ENCODE data around the gene SLC51B. TPM values are rescaled to one million over a fixed set of nuclear protein-coding genes. Genes with fewer than 3 reads are reported as not detected.

SLC51B gene
- total RNA-seq = not detected in 2 replicates

DNA sequence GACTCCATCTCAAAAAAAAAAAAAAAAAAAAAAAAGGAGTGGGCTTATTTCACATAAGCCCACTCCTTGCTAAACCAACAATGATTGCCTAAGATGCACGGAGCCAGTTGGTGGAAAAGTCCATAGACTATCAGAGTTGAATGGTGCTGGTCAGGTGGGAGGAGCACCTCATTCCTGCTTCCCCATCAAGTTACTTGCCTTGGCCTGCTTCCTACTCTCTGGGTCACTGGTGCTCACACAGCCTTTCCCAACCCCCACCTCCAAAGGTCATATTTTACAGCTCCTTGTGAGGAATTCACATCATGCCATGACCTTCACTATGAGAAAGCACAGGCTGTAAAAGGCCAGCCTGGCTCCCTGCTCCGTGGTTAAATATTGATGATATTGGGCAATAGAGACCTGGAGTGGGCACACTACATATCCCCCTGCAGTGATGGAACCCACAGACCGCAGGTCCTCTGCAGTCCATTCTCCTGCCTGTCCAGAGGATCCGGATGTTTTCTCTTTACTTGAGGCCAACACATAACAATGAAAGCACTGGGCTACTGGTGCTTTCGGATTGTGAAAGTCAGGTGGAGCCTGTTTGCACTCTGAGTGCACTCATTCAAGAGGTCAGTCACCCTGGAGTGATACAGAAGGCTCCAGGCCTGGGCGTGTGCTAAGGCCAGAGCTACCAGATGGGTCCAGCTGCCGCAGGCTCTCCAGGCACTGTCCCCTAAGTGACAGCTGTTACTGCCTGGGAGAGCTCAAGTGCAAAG, at the start of gene SLC51B:
TSS of gene SLC51B (plus strand) at position 664 of the 758 bp plus-strand sequence. CDS start 4,618 bp downstream, outside the sequence.

DNA sequence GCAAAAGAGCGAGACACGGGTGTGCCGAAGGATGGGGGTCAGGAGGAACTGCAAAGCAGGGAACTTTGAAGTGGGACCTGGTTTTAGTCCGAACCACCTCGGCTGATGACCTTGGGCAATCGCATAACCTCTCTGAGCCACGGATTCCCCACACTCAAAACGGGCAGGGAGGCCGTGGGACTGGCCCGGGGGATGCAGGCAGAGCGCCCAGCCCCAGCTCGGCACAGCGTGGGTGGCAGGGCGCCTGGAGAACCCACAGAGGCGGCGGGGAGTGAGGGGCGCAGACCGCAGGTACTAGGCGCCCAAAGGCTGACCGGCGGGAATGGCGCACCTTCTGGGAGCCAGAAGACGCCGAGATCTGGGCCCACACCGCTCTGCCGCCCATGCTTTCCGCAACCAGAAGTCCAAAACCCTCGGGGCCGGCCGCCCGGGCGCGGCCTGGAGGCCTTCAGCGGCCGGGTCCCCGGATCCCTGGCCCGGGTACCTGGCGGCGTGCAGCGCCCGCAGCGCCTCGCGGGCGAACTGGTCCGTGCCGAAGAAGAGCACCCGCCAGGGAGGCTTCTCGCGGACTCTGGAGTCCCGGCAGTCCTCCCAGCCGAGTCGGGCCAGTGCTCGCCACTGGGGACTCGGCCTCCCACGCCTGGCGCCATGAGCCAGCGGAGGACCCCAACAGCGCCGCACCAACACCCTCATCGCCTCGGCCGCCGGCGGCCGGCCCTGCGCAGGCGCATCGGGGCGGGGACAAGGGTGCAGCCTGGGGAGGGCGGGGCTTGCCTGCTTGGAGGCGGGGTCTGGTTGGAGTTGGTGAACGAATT, 16.1 kb upstream of the SLC51B start, which contains the start of gene MTFMT:
TSS of gene MTFMT (minus strand) at position 719 of the 815 bp plus-strand sequence. CDS start at position 693, 26 bp downstream.

DNA sequence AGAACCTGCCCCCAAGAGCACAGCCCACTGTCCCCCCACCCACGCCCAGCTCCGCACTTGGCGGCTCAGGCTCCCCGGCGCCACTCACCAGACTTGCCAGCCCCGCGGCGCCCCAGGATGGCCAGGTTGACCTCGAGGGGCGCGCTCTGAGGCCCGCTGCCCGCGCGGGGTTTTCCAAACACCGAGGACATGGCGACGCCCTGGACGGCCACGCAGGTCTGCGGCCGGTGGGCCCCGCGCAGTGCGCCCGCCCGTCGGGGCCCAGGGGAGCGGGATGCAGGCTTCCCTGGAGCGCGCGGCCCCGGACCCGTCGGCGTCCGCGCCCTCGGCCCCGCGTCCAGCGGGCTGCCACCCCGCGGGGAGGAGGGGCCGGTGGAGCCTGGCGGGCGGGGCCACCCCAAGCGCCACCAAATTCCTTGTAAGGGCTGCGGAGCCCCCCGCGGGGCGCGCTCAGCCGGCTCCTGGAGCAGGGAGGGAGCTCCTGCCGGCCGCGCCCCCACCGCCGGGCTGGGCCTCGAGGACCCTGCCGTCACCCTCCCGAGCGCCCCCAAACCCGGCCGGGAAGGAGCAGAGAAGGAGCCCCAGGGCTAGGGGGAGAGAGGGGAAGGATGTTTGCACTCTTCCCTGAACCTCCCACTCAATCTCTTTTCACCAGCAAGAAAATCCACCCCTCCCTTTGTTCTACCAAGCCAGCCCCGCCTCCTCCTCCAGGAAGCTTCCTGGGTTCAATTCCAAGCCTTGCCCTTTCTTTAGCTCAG, 22.6 kb downstream of the SLC51B start, which contains the start of gene RASL12:
TSS of gene RASL12 (minus strand) at position 347 of the 758 bp plus-strand sequence. CDS start at position 191, 156 bp downstream.

DNA sequence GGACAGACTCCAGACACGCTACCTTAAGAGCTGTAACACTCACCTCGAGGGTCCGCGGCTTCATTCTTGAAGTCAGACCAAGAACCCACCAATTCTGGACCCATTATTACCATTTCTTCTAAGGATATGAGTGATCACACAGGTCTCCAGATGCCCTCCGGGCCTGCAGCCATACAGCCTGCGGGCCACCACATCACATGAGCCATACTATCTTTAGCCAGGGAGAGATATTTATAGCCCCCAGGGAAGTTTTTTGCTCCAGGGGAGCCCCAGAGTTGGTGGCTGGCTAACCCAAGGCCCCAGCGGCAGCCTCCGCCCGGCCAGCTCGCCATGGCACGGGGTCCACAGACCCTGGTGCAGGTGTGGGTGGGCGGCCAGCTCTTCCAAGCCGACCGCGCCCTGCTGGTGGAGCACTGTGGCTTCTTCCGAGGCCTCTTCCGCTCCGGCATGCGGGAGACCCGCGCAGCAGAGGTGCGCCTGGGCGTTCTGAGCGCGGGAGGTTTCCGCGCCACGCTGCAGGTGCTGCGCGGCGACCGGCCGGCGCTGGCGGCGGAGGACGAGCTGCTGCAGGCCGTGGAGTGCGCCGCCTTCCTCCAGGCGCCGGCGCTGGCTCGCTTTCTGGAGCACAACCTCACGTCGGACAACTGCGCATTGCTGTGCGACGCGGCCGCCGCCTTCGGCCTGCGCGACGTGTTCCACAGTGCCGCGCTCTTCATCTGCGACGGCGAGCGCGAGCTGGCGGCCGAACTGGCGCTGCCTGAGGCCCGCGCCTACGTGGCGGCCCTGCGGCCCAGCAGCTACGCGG, 31.5 kb downstream of the SLC51B start, which contains the start of gene KBTBD13:
TSS of gene KBTBD13 (plus strand) at position 261 of the 805 bp plus-strand sequence. CDS start at position 331, 70 bp downstream.

Other genes with a start within 250 kb of the SLC51B start
- 5.2 and 6.3 TPM in 2 replicates for gene PIF1, start 219.7 kb upstream of the SLC51B start, total RNA-seq
- 22.3 and 23.3 TPM in 2 replicates for gene PLEKHO2, start 203.5 kb upstream of the SLC51B start, total RNA-seq
- 6.7 and 9.1 TPM in 2 replicates for gene ANKDD1A, start 133.5 kb upstream of the SLC51B start, total RNA-seq
- 72.9 and 87.0 TPM in 2 replicates for gene SPG21, start 55.5 kb upstream of the SLC51B start, total RNA-seq
- gene MTFMT, start 15.7 kb upstream of the SLC51B start, total RNA-seq = 11.7 and 14.7 TPM in 2 replicates
- gene RASL12, start 22.6 kb downstream of the SLC51B start, total RNA-seq = 0.13 and 0.39 TPM in 2 replicates
- not detected in 2 replicates for gene KBTBD13, start 31.4 kb downstream of the SLC51B start, total RNA-seq
- gene UBAP1L, start 69.8 kb downstream of the SLC51B start, total RNA-seq = 2.2 and 2.4 TPM in 2 replicates
- 15.1 and 16.1 TPM in 2 replicates for gene PDCD7, start 88.4 kb downstream of the SLC51B start, total RNA-seq
- 36.2 and 36.8 TPM in 2 replicates for gene CLPX, start 140.0 kb downstream of the SLC51B start, total RNA-seq
- 0.07 TPM in 2 replicates for gene CILP, start 166.1 kb downstream of the SLC51B start, total RNA-seq
- 3.5 and 4.6 TPM in 2 replicates for gene PARP16, start 241.5 kb downstream of the SLC51B start, total RNA-seq